Measurements from ENCODE around the gene INSYN2B. TPM values are rescaled to one million over a fixed set of nuclear protein-coding genes. Genes with fewer than 3 reads are reported as not detected.

INSYN2B gene
- total and polyA plus RNA-seq, 2 of the 8 experiments (the other 6 are each of a cell fraction or from before 2014, with no cell fraction given) = not detected

GRCh38 chr5:169921949-169922348 lies 58.3 kb downstream of the INSYN2B start (continued):
- no peak for TF ChIP-seq SUZ12 (IDR thresholded peaks at IDR 0.05; ENCODE audit: low read length)
- no peak for TF ChIP-seq ASH2L (IDR thresholded peaks at IDR 0.05; ENCODE audit: low read length)
